C4-2B (cell line): ENCODE results near the gene SIN3A.

Experiments used
- CTCF ChIP-seq: fragments of 450-650 bp; conservative IDR thresholded peaks from 2 replicates; pipeline ENCODE4 v1.5.1; 2017; ENCODE audit warnings: mild to moderate bottlenecking
- ZFX ChIP-seq: fragments of 450-650 bp; IDR thresholded peaks from 2 replicates; pipeline ENCODE4 v1.6.1; 2017

DNA sequence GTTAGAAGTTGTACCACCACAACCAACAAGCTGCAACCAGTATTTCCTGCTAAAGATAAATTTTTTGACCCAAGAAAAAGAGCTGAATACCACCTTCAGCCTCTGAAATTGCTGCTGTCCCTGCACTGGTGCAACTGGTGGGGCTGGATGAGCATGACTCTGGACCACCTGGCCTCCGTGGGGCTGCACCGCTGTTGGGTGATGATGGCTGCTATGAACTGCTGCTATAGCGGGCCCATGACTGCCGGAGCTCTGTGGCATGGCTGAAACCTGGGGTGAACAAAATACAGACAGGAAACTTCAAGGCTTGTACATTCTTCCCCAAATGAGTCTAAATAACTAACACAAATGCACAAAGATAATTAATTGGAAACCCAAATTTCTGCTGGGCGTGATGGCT lies 28.9 kb downstream of the SIN3A start:
- no peak for TF ChIP-seq CTCF
- TF ChIP-seq ZFX: no peak
